Neuronal stem cell (in vitro differentiated cells): ENCODE data around the gene METTL23.

Experiments
- DNase-seq: peaks from one replicate; pipeline ENCODE4 v3.0.0-alpha.2; 2013; ENCODE audit warnings: low spot score
- H2AFZ ChIP-seq: one replicate; pipeline ENCODE4 v1.6.1; 2013; ENCODE audit warnings: mild to moderate bottlenecking, low read length, inconsistent platforms
- H2AK5ac ChIP-seq: 2 replicates; pipeline ENCODE4 v1.6.1; 2013; ENCODE audit warnings: low read depth, mild to moderate bottlenecking, inconsistent platforms, low read length, moderate library complexity, mixed read lengths
- H2BK120ac ChIP-seq: 2 replicates; pipeline ENCODE4 v1.6.1; 2013; ENCODE audit warnings: low read depth, mild to moderate bottlenecking, inconsistent platforms, low read length, moderate library complexity, mixed read lengths
- H2BK12ac ChIP-seq: one replicate; pipeline ENCODE4 v1.6.1; 2013; ENCODE audit warnings: low read length, inconsistent platforms
- H2BK15ac ChIP-seq: 2 replicates; pipeline ENCODE4 v1.6.1; 2013; ENCODE audit warnings: mild to moderate bottlenecking, low read length, inconsistent platforms, mixed read lengths
- H2BK5ac ChIP-seq: one replicate; pipeline ENCODE4 v1.6.1; 2013; ENCODE audit warnings: inconsistent platforms, mild to moderate bottlenecking, low read length, moderate library complexity
- H3K14ac ChIP-seq: one replicate; pipeline ENCODE4 v1.6.1; 2013; ENCODE audit warnings: low read length, inconsistent platforms
- H3K18ac ChIP-seq: 2 replicates; pipeline ENCODE4 v1.6.1; 2013; ENCODE audit warnings: low read length, inconsistent platforms
- H3K23ac ChIP-seq: 2 replicates; pipeline ENCODE4 v1.6.1; 2013; ENCODE audit warnings: low read depth, mild to moderate bottlenecking, mixed read lengths, low read length, inconsistent platforms; ENCODE audit not compliant: poor library complexity
- H3K27ac ChIP-seq: replicated peaks from 3 replicates; pipeline ENCODE4 v1.5.1; 2013; ENCODE audit warnings: low read length, inconsistent platforms
- H3K27me3 ChIP-seq, 3 experiments: 2 replicates each; pipeline ENCODE4 v1.6.1; 2013; ENCODE audit warnings: low read length in 3 of 3, mild to moderate bottlenecking in 2 of 3, inconsistent platforms in 1 of 3, low read depth in 1 of 3, mixed read lengths in 1 of 3, moderate library complexity in 1 of 3; ENCODE audit not compliant: control insufficient read depth in 3 of 3, insufficient read depth in 3 of 3
- H3K36me3 ChIP-seq, 2 donors: replicated peaks in 1 of 2; 2 replicates each; pipeline ENCODE4 v1.6.1; 2013; ENCODE audit warnings: low read length in 2 of 2; ENCODE audit not compliant: control insufficient read depth in 2 of 2, insufficient read depth in 2 of 2
- H3K4ac ChIP-seq: 2 replicates; pipeline ENCODE4 v1.6.1; 2013; ENCODE audit warnings: inconsistent platforms, mild to moderate bottlenecking, low read length, moderate library complexity
- H3K4me1 ChIP-seq, 2 donors: 1 replicate in 1 of 2; 2 replicates in 1 of 2; pipeline ENCODE4 v1.6.1; 2013; ENCODE audit warnings: low read length in 2 of 2, low read depth in 1 of 2; ENCODE audit not compliant: control insufficient read depth in 2 of 2, insufficient read depth in 1 of 2
- H3K4me2 ChIP-seq: one replicate; pipeline ENCODE4 v1.6.1; 2013; ENCODE audit warnings: mild to moderate bottlenecking, low read length, inconsistent platforms; ENCODE audit not compliant: insufficient read depth, poor library complexity, severe bottlenecking
- H3K4me3 ChIP-seq, 2 donors: 2 replicates each; pipeline ENCODE4 v1.5.1; 2013; ENCODE audit warnings: low read length in 2 of 2, mild to moderate bottlenecking in 2 of 2, inconsistent platforms in 1 of 2, moderate library complexity in 1 of 2
- H3K79me1 ChIP-seq: one replicate; pipeline ENCODE4 v1.6.1; 2013; ENCODE audit warnings: low read depth, mild to moderate bottlenecking, inconsistent platforms, low read length, moderate library complexity
- H3K9ac ChIP-seq: one replicate; pipeline ENCODE4 v1.6.1; 2013; ENCODE audit warnings: mild to moderate bottlenecking, low read depth, low read length, inconsistent platforms; ENCODE audit not compliant: poor library complexity
- H3K9me3 ChIP-seq, 2 donors: replicated peaks in 1 of 2; 2 replicates each; pipeline versions ENCODE3 to v1.6.1; 2013; ENCODE audit warnings: low read length in 2 of 2, mild to moderate bottlenecking in 2 of 2, inconsistent platforms in 1 of 2, low read depth in 1 of 2, mixed read lengths in 1 of 2, moderate library complexity in 1 of 2; ENCODE audit not compliant: control insufficient read depth in 2 of 2, insufficient read depth in 1 of 2
- H4K8ac ChIP-seq: one replicate; pipeline ENCODE4 v1.6.1; 2013; ENCODE audit warnings: low read depth, mild to moderate bottlenecking, inconsistent platforms, low read length, moderate library complexity
- H4K91ac ChIP-seq: one replicate; pipeline ENCODE4 v1.6.1; 2013; ENCODE audit warnings: low read length, low read depth, mild to moderate bottlenecking, inconsistent platforms; ENCODE audit not compliant: poor library complexity
- WGBS, 2 donors: extraction: QIAGEN DNeasy Blood & Tissue Kit; methylation state at CpG; one replicate each; pipeline ENCODE4 v1.1.7; 2013; ENCODE audit warnings: missing lambda C conversion rate in 2 of 2, mixed read lengths in 1 of 2; ENCODE audit not compliant: insufficient read length in 2 of 2, insufficient replicate concordance in 1 of 2; ENCODE audit errors: extremely low coverage in 2 of 2; 5-methylcytosine and 5-hydroxymethylcytosine counted together

METTL23 gene

DNA sequence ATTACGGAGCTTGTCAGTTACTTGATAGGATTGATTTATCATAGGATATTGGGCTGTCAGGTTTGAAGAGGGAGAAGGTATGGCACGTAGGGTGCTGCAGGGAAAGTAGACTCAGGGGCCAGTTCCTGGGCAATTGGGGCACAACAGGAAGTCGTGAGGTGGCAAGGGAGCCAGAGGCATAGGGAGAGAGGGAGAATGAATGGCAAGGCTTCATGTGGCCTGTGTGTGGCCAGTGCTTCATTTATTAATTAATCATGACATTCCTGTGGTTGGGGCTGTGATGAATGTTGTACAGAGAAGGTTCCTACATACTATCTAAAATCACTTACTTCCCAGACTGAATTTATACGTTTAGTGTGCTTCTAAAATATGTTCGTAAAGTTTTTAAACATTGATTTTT is 30.6 kb downstream of the METTL23 start:
- Histone ChIP-seq H3K23ac (no peak overlapping the region), H3K18ac (no peak overlapping the region), H2BK5ac (no peak overlapping the region), H3K4me1 (no peaks in the 10 kb centered on the region), H3K79me1 (no peaks in the 10 kb centered on the region), H2BK12ac (no peak overlapping the region), H2BK15ac (no peak overlapping the region), H2AFZ (no peak overlapping the region), H3K9me3 (peaks cover 0 to 5% of the 10 kb centered on the region in 2 donors), H4K91ac (no peak overlapping the region), H2BK120ac (no peak overlapping the region), H4K8ac (no peak overlapping the region), H3K36me3 (peaks cover 2 to 24% of the 10 kb centered on the region in 2 donors), H3K27ac (no peak overlapping the region), H2AK5ac (no peak overlapping the region), H3K4me2 (no peak overlapping the region), H3K4me3 (no peak overlapping the region), H3K4ac (no peak overlapping the region), H3K14ac (no peak overlapping the region), H3K9ac (no peak overlapping the region), H3K27me3 (no peaks in the 10 kb centered on the region)
- no peak for DNase-seq
- WGBS, 2 donors, result no CpG with 5 or more reads among the region's 5 CpGs

DNA sequence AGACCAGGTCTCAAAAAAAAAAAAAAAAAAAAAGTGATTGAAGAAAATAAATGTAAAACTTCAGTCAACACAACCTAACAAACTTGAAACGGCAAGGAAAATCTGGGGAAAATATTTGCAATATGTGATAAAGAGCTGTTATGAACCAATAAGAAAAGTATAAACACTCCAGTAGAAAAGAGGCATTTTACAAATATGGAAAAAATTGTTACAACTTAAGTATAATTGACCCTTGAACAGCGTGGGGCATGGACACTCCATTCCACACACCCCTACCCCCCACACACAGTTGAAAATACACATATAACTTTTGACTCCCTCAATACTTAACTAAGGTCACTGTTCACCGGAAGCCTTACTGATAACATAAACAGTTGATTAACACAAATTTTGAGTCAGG is 31.9 kb downstream of the METTL23 start:
- Histone ChIP-seq H2BK12ac (no peak overlapping the region), H2AFZ (no peak overlapping the region), H3K14ac (no peak overlapping the region), H3K4ac (no peak overlapping the region), H3K9ac (no peak overlapping the region), H3K4me2 (no peak overlapping the region), H2BK5ac (no peak overlapping the region), H3K18ac (no peak overlapping the region), H3K27me3 (no peaks in the 10 kb centered on the region), H4K8ac (no peak overlapping the region), H3K23ac (no peak overlapping the region), H2AK5ac (no peak overlapping the region), H2BK15ac (no peak overlapping the region), H3K4me1 (no peaks in the 10 kb centered on the region), H3K79me1 (no peaks in the 10 kb centered on the region), H2BK120ac (no peak overlapping the region), H3K9me3 (peaks cover 0 to 5% of the 10 kb centered on the region in 2 donors), H3K36me3 (peaks cover 2 to 21% of the 10 kb centered on the region in 2 donors), H4K91ac (no peak overlapping the region), H3K4me3 (no peak overlapping the region), H3K27ac (no peak overlapping the region)
- no peak for DNase-seq
- no CpG with 5 or more reads among the region's 3 CpGs for WGBS, 2 donors

DNA sequence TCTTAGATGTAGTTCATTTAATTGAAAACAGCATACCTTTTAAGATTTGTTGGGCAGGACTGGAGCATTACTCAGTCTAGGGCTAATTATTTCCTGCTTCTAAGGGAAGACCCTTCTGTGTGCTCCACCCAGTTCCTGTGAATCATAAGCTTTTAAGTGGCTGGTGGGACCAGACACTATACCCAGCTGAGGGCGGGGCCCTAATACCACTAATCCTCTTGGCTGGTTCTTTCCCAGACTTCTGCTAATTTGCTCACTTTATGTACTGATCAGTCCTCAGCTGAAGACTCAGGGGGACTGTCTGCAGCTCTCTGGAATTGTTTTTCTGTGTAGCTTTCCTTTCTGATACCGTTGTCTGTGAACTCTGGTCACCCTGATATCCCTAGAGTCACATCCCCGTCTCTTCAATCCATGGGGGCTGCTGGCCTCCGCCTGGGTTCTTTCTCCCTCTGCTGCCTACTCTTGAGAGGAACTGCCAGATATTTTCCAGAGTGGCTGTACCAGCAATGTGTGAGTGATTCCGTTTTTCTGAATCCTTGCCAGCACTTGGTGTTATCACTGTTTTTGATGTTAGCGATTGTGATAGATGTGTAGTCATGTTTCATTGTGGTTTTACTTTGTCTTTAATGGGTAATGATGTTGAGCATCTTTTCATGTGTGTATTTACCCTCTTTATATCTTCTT is 46.3 kb downstream of the METTL23 start:
- H3K4me3 ChIP-seq, result no peak overlapping the region
- H4K8ac ChIP-seq, result no peak overlapping the region
- H3K27ac ChIP-seq, result peak overlapping the region; percentile 0
- H2BK12ac ChIP-seq, result no peak overlapping the region
- no peak overlapping the region for H3K14ac ChIP-seq
- H3K4me1 ChIP-seq, result no peaks in the 10 kb centered on the region
- no peak overlapping the region for H2AK5ac ChIP-seq
- H2BK5ac ChIP-seq, result no peak overlapping the region
- H2BK15ac ChIP-seq, result no peak overlapping the region
- H3K23ac ChIP-seq, result no peak overlapping the region
- H4K91ac ChIP-seq, result no peak overlapping the region
- H3K18ac ChIP-seq, result no peak overlapping the region
- H3K4ac ChIP-seq, result no peak overlapping the region
- peaks cover 7 to 64% of the 10 kb centered on the region in 2 donors for H3K36me3 ChIP-seq
- no CpG with 5 or more reads among the region's 6 CpGs for WGBS, 2 donors
- H3K9ac ChIP-seq, result no peak overlapping the region
- H3K27me3 ChIP-seq, result no peaks in the 10 kb centered on the region
- H2BK120ac ChIP-seq, result no peak overlapping the region
- H2AFZ ChIP-seq, result no peak overlapping the region
- no peak for DNase-seq
- H3K79me1 ChIP-seq, result no peaks in the 10 kb centered on the region
- H3K4me2 ChIP-seq, result no peak overlapping the region
- H3K9me3 ChIP-seq, result peaks cover 0 to 2% of the 10 kb centered on the region in 2 donors

DNA sequence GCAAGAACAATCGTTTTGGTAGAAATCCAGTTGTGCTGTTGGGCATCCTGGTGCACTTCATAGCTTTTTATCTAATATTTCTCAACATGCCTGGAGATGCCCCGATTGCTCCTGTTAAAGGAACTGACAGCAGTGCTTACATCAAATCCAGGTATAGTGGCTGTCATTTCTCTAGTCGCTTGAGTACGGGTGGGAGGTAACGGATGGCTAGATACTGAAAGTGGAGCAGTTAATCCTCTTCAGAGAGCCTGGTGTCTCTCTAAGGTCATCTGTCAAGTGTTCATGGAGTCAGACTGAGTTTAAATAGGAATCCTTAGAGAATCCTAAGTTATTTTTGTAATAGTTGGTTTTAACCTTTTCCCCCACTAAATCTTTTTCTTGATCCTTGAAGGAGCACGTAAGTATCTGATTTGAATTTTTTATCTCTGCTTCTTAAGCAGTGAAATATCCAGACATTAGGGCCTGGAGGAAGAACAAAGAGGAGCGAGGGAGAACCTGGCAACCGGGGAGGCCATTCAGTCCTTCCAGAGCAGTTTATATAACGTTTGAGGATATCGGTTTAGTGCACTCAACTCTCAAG is 48.5 kb downstream of the METTL23 start:
- no peak overlapping the region for H3K4me2 ChIP-seq
- H2AK5ac ChIP-seq, result no peak overlapping the region
- DNase-seq, result no peak
- no peak overlapping the region for H2BK5ac ChIP-seq
- no peak overlapping the region for H3K27ac ChIP-seq
- no peak overlapping the region for H3K4ac ChIP-seq
- H3K27me3 ChIP-seq, result no peaks in the 10 kb centered on the region
- H3K9me3 ChIP-seq, result no peaks in the 10 kb centered on the region
- no CpG with 5 or more reads among the region's 10 CpGs for WGBS, 2 donors
- no peaks in the 10 kb centered on the region for H3K4me1 ChIP-seq
- no peak overlapping the region for H2BK12ac ChIP-seq
- no peak overlapping the region for H2BK120ac ChIP-seq
- H3K18ac ChIP-seq, result no peak overlapping the region
- no peak overlapping the region for H4K8ac ChIP-seq
- H3K23ac ChIP-seq, result no peak overlapping the region
- H3K36me3 ChIP-seq, result peaks cover 4 to 67% of the 10 kb centered on the region in 2 donors
- H3K14ac ChIP-seq, result no peak overlapping the region
- no peak overlapping the region for H3K4me3 ChIP-seq
- H2AFZ ChIP-seq, result no peak overlapping the region
- H3K9ac ChIP-seq, result no peak overlapping the region
- no peak overlapping the region for H4K91ac ChIP-seq
- H2BK15ac ChIP-seq, result no peak overlapping the region
- no peaks in the 10 kb centered on the region for H3K79me1 ChIP-seq
